ENCODE measurements around the gene SMYD3.

- TF ChIP-seq CTCF (IDR thresholded peaks at IDR 0.05) (no peak), POLR2A (IDR thresholded peaks at IDR 0.05) (no peak)
These were observed 286.5 kb downstream of the SMYD3 start for GRCh38 chr1:246220495-246221065.
